GM19328 (cell line): ENCODE measurements around the gene PGM2.

Source experiments
- ATAC-seq: cut with Tn5 transposase; IDR thresholded peaks from one replicate; pipeline ENCODE4 v1.9.1; 2021; ENCODE audit warnings: mild to moderate bottlenecking, moderate library complexity; ENCODE audit not compliant: unreplicated experiment

PGM2 gene

GRCh38 chr4:37895271-37895670 is 68.8 kb downstream of the PGM2 start:
- ATAC-seq, result no peak

GRCh38 chr4:37896206-37896860 is 69.8 kb downstream of the PGM2 start:
- ATAC-seq, result no peak

GRCh38 chr4:37902212-37902611 is 75.7 kb downstream of the PGM2 start:
- no peak for ATAC-seq

- ATAC-seq, result no peak
Measured at GRCh38 chr4:37902738-37903693, 76.5 kb downstream of the PGM2 start.

- no peak for ATAC-seq
Measured at GRCh38 chr4:37903901-37904300, 77.4 kb downstream of the PGM2 start.

DNA sequence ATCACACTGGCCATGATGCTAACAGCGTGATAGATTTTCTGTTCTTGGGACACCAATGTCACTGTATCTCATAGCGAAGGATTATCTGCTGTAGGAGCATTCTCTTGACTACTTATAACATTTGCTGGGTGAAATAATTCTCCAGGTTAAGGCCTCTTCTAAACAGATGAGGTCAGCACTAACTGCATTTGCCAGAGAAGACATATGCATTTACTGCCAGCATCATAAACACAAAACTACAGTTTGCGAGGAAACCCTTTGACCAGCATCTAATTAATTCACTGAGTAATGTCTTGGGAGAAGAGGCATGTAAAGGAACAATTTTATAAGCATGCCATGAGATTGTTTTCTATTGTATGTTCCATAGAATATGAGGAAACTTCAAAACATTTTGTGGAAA is 78.3 kb downstream of the PGM2 start:
- ATAC-seq, result no peak

GRCh38 chr4:37905533-37906169 is 79.2 kb downstream of the PGM2 start:
- ATAC-seq, result no peak

DNA sequence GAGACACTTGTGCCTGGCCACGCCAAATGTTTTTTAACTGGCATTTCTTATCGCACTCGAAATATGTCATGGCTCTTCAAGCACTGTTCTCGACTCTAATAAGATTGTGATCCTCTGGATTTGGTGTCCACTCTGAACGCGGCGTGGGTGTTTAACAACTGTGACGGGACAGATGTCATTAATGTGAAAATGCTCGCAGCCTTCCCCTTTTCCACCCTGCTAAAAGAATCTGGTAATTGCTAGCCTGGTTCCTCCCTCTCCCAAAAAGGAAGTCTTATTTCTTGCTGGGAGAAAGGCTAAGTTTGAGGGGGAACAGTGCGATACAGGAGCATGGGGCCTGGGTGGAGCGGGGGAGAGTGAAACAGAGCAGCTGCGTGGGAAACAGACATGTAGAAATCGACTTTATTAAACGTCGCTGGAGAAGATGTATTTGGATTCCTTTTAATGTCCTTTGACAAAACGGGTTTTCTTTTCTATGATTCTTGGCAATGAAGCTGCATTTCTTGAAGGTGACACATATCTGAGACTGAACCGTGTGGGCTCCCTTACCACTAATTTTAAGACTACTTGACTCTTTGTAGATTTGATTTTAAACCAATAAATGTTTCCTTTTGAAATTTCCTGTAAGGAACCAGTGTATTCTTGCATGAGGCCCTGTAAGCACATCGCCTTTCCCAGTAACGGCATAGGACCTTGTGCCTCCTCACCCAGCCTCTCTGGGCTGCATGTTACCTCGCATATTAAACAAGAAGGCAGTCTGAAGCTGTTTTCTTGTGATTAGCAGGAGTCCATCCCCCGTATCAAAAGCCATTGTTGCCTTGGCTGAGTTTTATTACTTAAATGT is 82.2 kb downstream of the PGM2 start:
- no peak for ATAC-seq

DNA sequence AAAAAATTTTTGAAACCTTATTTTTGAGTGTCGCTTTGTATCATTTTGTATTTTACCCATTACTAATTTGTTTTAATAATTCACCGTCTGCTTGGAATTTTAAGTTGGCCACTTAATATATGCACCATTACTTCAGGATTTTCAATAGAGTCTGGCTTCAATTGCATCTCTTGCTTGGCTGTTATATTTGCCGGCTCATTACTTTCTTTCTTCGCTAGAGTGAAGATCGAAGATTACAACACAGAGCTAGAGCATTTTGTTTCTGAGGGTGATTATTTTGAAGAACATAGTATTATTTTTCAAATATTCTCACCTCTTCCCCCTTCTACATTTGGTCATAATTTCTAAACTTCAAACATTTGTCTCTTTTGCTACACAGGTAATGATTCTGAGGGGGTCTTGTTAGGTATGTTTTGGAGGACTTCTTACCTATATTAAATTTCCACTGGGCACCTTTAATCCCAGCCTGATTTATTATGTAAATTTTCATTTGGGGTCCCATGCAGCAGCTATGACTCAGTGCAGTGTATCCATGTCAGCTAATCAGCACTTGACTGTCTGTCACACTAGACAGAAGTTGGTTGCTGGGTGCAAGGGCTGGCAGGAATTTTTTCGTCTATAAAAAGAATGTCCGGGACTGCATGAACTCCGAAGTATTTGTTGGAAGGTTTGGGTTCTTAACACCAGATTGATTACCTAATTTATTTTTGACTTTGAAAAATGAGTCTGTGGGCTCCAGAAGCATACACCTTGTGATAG is 83.0 kb downstream of the PGM2 start:
- ATAC-seq, result no peak

DNA sequence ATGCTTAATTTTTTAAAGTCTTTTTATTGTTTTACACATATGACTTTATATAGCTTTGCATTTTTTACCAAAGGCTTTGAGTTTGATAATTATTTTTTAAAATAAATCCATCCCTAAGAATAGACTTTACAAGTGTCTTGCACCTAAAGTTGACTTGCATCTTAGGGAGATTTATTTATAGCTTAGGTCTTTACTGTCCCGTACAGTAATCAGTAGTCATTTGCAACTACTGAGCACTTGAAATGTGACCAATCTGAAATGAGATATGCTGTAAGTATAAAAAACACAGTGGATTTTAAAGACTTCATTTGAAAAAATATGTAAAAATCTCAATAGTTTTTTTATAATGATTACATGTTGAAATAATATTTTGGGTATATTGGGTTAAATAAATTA is 83.6 kb downstream of the PGM2 start:
- no peak for ATAC-seq
